ENCODE data around the gene GUSB. TPM values are rescaled to one million over a fixed set of nuclear protein-coding genes. Genes with fewer than 3 reads are reported as not detected.

GUSB gene
- total and polyA plus RNA-seq, 2 of the 8 experiments (the other 6 are each of a cell fraction or from before 2014, with no cell fraction given), result 43.6 to 71.3 TPM

DNA sequence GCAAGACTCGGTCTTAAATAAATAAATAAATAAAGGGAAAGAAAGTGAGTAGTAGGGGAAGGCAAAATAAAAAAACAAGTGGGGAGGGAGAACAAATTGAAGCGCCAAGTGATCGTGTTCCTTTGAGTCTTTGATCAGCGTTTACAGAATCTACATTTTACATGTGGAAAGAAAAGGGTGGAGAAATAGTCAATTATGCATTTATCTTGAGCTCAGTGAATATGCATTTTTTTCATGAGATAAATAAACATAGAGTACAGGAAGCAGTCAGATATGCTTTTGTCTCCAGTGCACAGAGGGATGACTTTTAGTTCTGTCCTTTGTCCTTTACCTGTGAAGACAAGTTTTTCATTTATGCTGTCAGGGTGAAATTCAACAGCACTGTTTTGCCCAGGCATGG is 6.1 kb upstream of the GUSB start:
- 88% methylated on average over 4 of the region's 4 CpGs; no CpG with 5 or more reads in 1 of the 2 experiments for WGBS, 2 experiments (ENCODE audit: extremely low coverage in 1 of 2, insufficient coverage in 1 of 2, insufficient read length in 1 of 2, insufficient replicate concordance in 2 of 2, low coverage in 1 of 2, low lambda C conversion rate in 2 of 2, missing lambda C conversion rate in 1 of 2)
- Histone ChIP-seq H3K4me2 (ENCODE audit: insufficient read depth in 1 of 2, low read depth in 2 of 2, low read length in 2 of 2) (no peak overlapping the region), H3K79me2 (ENCODE audit: control insufficient read depth in 1 of 2, insufficient read depth in 2 of 2, low read length in 2 of 2) (no peaks in the 10 kb centered on the region), H2AK5ac (ENCODE audit: low read depth, low read length) (no peak overlapping the region), H3K23ac (ENCODE audit: insufficient read length) (no peak overlapping the region), H3K4ac (replicated peaks; ENCODE audit: insufficient read length, low read depth, low read length) (no peak overlapping the region), H3K14ac (ENCODE audit: insufficient read length) (no peak overlapping the region), H3K18ac (ENCODE audit: extremely low read depth, low read length) (no peak overlapping the region), H2BK5ac (ENCODE audit: low read depth, low read length) (no peak overlapping the region), H3K9me3 (ENCODE audit: insufficient read depth in 2 of 2, low read depth in 1 of 2, low read length in 1 of 2) (no peaks in the 10 kb centered on the region), H3K27me3 (replicated peaks in 1 of 4; ENCODE audit: control insufficient read depth in 3 of 4, extremely low read depth in 1 of 4, insufficient read depth in 3 of 4, low read length in 3 of 4) (no peaks in the 10 kb centered on the region), H2BK120ac (replicated peaks; ENCODE audit: low read depth, low read length) (no peak overlapping the region), H2BK15ac (ENCODE audit: low read length) (no peak overlapping the region), H3K27ac (ENCODE audit: low read depth, low read length) (no peak overlapping the region), H2AFZ (ENCODE audit: low read length) (no peak overlapping the region), H3K4me3 (ENCODE audit: extremely low read depth in 1 of 4, insufficient read depth in 2 of 4, low read depth in 3 of 4, low read length in 4 of 4) (no peak overlapping the region), H2BK20ac (ENCODE audit: low read length) (no peak overlapping the region), H4K8ac (ENCODE audit: extremely low read depth, insufficient read depth, low read length) (no peak overlapping the region), H3K56ac (replicated peaks; ENCODE audit: insufficient read length, low read depth, low read length) (no peak overlapping the region), H4K20me1 (replicated peaks in 1 of 2; ENCODE audit: control insufficient read depth in 1 of 2, insufficient read depth in 2 of 2, low read length in 2 of 2) (no peaks in the 10 kb centered on the region), H3K79me1 (ENCODE audit: low read depth, low read length) (no peaks in the 10 kb centered on the region), H4K91ac (replicated peaks; ENCODE audit: insufficient read length, low read length) (no peak overlapping the region), H2BK12ac (ENCODE audit: low read depth, low read length) (no peak overlapping the region), H3K4me1 (replicated peaks in 1 of 4; ENCODE audit: control insufficient read depth in 3 of 4, insufficient read depth in 4 of 4, low read length in 3 of 4) (no peaks in the 10 kb centered on the region; a peak in 1 of 7 replicates), H4K5ac (ENCODE audit: insufficient read length, low read depth, low read length) (no peak overlapping the region), H3K9ac (replicated peaks in 1 of 4; ENCODE audit: extremely low read depth in 1 of 4, low read depth in 3 of 4, low read length in 3 of 4) (no peak overlapping the region), H3K36me3 (ENCODE audit: control insufficient read depth in 2 of 4, insufficient read depth in 4 of 4, low read length in 3 of 4) (no peaks in the 10 kb centered on the region), H3K23me2 (ENCODE audit: low read depth, low read length) (no peaks in the 10 kb centered on the region)
- CTCF ChIA-PET (ENCODE audit: partially characterized antibody), result interaction anchor here (0.9 kb wide), 1 partner anchor 21 kb away, joined by 3 read pairs; no protein-coding TSS in a partner anchor
- no peak for DNase-seq (ENCODE audit: low read depth in 1 of 2, low spot score in 2 of 2)
- POLR2A ChIA-PET (ENCODE audit: partially characterized antibody), result no interaction called here
- no peak for FAIRE-seq
- TF ChIP-seq TBP (IDR thresholded peaks at IDR 0.05; ENCODE audit: low read depth, low read length) (no peak), CBX8 (IDR thresholded peaks at IDR 0.05; ENCODE audit: borderline replicate concordance, low read depth, low read length) (no peak), ASH2L (IDR thresholded peaks at IDR 0.05; ENCODE audit: low read length) (no peak), TAF7 (optimal IDR thresholded peaks at IDR 0.05; ENCODE audit: borderline replicate concordance, low read depth, low read length) (no peak), POU5F1 (IDR thresholded peaks at IDR 0.05; ENCODE audit: low read depth, low read length) (no peak), SP2 (IDR thresholded peaks at IDR 0.05; ENCODE audit: low read length) (no peak), SP1 (IDR thresholded peaks at IDR 0.05; ENCODE audit: low read depth, low read length) (no peak), CTBP2 (IDR thresholded peaks at IDR 0.05; ENCODE audit: borderline replicate concordance, insufficient read depth, insufficient read length, low read length) (no peak), RFX5 (IDR thresholded peaks at IDR 0.05; ENCODE audit: borderline replicate concordance, low read depth, low read length) (no peak), TCF12 (IDR thresholded peaks at IDR 0.05; ENCODE audit: low read depth, low read length) (no peak), SUZ12 (IDR thresholded peaks at IDR 0.05; ENCODE audit: low read length) (no peak), YY1 (IDR thresholded peaks at IDR 0.05; ENCODE audit: low read depth, low read length) (no peak)
- TF ChIP-seq, protein P1, sequence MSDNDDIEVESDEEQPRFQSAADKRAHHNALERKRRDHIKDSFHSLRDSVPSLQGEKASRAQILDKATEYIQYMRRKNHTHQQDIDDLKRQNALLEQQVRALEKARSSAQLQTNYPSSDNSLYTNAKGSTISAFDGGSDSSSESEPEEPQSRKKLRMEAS (IDR thresholded peaks at IDR 0.05), result no peak

Data from H1 (cell line).